Measurements from ENCODE around the gene DYNC2LI1.

DYNC2LI1 gene

DNA sequence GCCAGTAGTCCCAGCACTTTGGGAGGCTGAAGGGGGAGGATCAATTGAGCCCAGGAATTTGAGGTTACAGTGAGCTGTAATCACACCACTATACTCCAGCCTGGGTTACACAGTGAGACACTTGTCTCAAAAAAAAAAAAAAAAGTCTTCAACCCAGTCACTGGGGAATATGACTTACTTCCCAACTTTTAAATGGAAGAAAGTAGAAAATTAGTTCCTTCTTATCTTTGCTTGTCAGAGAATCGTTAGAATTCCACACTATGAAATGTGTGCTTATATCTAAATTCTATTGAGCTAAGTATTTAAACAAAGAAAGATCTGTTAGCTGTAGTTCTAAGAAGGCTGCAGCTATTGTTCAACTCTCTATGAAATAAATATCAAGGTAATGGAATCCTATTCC lies 22.4 kb downstream of the DYNC2LI1 start:
- TF ChIP-seq, protein P1, sequence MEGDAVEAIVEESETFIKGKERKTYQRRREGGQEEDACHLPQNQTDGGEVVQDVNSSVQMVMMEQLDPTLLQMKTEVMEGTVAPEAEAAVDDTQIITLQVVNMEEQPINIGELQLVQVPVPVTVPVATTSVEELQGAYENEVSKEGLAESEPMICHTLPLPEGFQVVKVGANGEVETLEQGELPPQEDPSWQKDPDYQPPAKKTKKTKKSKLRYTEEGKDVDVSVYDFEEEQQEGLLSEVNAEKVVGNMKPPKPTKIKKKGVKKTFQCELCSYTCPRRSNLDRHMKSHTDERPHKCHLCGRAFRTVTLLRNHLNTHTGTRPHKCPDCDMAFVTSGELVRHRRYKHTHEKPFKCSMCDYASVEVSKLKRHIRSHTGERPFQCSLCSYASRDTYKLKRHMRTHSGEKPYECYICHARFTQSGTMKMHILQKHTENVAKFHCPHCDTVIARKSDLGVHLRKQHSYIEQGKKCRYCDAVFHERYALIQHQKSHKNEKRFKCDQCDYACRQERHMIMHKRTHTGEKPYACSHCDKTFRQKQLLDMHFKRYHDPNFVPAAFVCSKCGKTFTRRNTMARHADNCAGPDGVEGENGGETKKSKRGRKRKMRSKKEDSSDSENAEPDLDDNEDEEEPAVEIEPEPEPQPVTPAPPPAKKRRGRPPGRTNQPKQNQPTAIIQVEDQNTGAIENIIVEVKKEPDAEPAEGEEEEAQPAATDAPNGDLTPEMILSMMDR (IDR thresholded peaks at IDR 0.05; ENCODE audit: control insufficient read depth, extremely low read depth, insufficient read depth) = no peak
- no peak overlapping the region for H3K4me3 ChIP-seq (ENCODE audit: low read depth, low read length)
- no peak for DNase-seq (ENCODE audit: low read depth)

DNA sequence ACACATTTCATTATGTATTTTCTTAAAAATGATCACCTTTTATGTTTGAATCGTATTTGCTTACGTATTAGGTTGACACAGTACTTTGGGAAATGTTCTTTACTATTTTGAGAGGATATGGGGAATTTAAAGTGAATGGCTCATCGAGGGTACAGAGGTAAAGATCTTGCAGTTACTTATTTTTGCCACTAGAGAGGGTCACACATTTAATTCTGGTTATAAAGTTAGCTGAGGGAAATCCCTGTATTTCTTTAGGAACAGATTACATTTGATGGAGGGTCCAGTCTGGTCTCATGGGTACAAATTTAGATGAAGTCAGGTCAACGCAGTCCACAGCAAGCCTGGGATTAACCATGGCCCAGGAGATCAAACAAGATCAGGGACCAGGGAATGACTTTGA lies 24.5 kb downstream of the DYNC2LI1 start:
- no peak overlapping the region for H3K4me3 ChIP-seq (ENCODE audit: low read depth, low read length)
- no peak for DNase-seq (ENCODE audit: low read depth)
- TF ChIP-seq, protein P1 (IDR thresholded peaks at IDR 0.05; ENCODE audit: control insufficient read depth, extremely low read depth, insufficient read depth) = no peak

DNA sequence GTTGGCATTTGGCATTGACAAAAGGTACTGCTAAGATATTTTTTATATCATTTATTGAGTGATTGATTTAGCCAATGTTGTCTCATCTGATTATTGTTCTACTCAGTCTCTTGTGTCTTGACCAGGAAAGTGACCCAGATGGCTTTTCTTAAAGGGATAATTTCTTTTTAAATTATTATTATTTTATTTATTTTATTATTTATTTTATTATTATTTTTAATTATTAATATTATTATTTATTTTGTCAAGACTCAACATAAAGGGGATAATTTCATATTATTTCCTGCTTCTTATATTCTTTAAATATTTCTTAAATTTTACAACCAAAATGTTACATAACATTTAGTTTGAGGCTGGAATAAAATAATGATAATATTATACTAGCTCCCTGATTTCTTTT lies 27.1 kb downstream of the DYNC2LI1 start:
- H3K4me3 ChIP-seq (ENCODE audit: low read depth, low read length) = no peak overlapping the region
- TF ChIP-seq, protein P1 (IDR thresholded peaks at IDR 0.05; ENCODE audit: control insufficient read depth, extremely low read depth, insufficient read depth) = no peak
- DNase-seq (ENCODE audit: low read depth) = no peak

DNA sequence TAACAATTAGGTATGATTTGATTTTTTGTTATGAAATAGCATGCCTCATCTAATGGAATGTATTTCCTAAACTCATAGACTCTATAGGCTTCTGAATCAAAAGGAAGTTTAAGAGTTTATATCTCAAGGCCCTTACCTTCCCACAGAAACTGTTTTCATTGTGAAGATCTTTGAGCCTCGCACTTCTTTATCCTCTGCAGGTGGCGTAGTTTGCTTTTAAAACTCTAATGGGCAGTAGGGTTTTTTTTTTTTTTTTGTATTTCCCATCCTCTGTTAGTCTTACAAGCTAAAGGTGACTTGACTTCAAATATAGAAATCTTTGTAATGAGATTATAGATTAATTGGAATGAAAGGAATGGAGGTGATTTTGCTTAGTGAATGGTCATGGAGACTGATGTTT lies 28.3 kb downstream of the DYNC2LI1 start:
- DNase-seq (ENCODE audit: low read depth) = no peak
- TF ChIP-seq, protein P1 (IDR thresholded peaks at IDR 0.05; ENCODE audit: control insufficient read depth, extremely low read depth, insufficient read depth) = no peak
- H3K4me3 ChIP-seq (ENCODE audit: low read depth, low read length) = no peak overlapping the region

DNA sequence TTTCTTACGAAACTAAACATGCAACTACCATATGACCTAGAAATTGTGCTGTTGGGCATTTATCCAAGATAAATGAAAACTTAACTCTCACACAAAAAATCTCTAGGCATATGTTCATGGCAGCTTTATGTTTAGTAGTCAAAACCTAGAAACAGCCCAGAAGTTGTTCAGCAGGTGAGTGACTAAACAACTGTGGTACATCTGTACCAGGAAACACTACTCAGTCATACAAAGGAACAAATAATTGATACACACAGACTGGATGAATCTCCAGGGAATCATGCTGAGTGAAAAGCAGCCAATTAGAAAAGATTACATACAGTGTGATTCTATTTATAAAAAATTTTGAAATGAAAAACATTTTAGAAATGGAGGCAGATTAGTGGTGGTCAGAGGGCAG lies 29.3 kb downstream of the DYNC2LI1 start:
- DNase-seq (ENCODE audit: low read depth) = no peak
- TF ChIP-seq, protein P1 (IDR thresholded peaks at IDR 0.05; ENCODE audit: control insufficient read depth, extremely low read depth, insufficient read depth) = no peak
- no peak overlapping the region for H3K4me3 ChIP-seq (ENCODE audit: low read depth, low read length)

DNA sequence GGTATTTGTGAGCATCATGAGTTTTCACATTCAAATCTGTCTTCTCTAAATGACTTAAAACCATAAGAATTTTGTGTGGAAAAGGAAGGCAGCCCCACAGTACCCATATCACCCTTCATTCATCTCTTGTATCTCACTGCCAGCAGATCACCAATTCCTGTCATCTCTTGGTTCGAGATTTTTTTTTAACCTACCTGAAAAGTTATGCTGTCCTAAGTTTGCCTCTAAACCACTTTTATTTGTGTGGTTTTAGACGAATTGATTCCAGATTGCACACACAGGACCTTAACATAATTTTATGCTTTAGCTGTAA lies 32.8 kb downstream of the DYNC2LI1 start:
- TF ChIP-seq, protein P1 (IDR thresholded peaks at IDR 0.05; ENCODE audit: control insufficient read depth, extremely low read depth, insufficient read depth) = no peak
- H3K4me3 ChIP-seq (ENCODE audit: low read depth, low read length) = no peak overlapping the region
- DNase-seq (ENCODE audit: low read depth) = no peak

DNA sequence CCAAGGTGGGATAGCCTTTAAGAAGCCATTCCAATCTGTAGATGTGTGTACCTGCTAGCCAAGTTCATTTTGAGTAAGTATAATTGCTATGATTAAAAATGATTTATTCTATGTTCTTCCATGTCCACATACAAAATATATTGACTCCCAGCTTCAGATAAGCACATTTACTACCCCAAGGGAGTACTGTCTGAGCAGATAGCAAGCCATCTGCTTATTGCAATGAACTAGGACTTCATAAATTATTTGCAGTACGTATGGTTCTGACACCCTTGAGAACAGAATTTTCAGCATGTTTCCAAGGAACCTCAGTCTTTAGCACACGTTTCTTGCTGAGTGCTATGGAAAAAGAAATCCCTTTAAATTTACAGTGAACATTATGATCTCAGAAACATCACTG lies 36.6 kb downstream of the DYNC2LI1 start:
- TF ChIP-seq, protein P1 (IDR thresholded peaks at IDR 0.05; ENCODE audit: control insufficient read depth, extremely low read depth, insufficient read depth) = no peak
- no peak overlapping the region for H3K4me3 ChIP-seq (ENCODE audit: low read depth, low read length)
- DNase-seq (ENCODE audit: low read depth) = no peak

All from LNCaP clone FGC (cell line).